SW480 (cell line): Measurements from ENCODE around the gene RAPGEF2.
"Not testable (repeated sequence)": the region's sequence is repeated elsewhere in the genome, so short reads cannot be mapped to it uniquely, and the experiment has no call there.

Experiments
- DNase-seq: peaks from one replicate; pipeline ENCODE4 v3.0.0-alpha.2; 2016; ENCODE audit warnings: low spot score

The RAPGEF2 gene

GRCh38 chr4:159098482-159099127 lies 4.3 kb upstream of the RAPGEF2 start:
- no peak for DNase-seq

- peak; percentile 1 for DNase-seq
These were observed 774 bp upstream of the RAPGEF2 start for GRCh38 chr4:159101988-159102621.

GRCh38 chr4:159103384-159103990 lies 608 bp downstream of the RAPGEF2 start:
- peak; percentile 32 for DNase-seq

GRCh38 chr4:159104694-159105414 lies 2.0 kb downstream of the RAPGEF2 start:
- DNase-seq, result peak; percentile 43

GRCh38 chr4:159105761-159106243 lies 2.9 kb downstream of the RAPGEF2 start:
- no peak for DNase-seq

GRCh38 chr4:159106636-159107035 lies 3.8 kb downstream of the RAPGEF2 start:
- DNase-seq, result no peak

GRCh38 chr4:159107203-159107925 lies 4.5 kb downstream of the RAPGEF2 start:
- no peak for DNase-seq

GRCh38 chr4:159108124-159108523 lies 5.2 kb downstream of the RAPGEF2 start:
- no peak for DNase-seq

- no peak for DNase-seq
These were observed 8.1 kb downstream of the RAPGEF2 start for GRCh38 chr4:159110961-159111360.

- no peak for DNase-seq
These were observed 8.5 kb downstream of the RAPGEF2 start for GRCh38 chr4:159111416-159111815.

- DNase-seq, result not testable (repeated sequence)
These were observed 10.5 kb downstream of the RAPGEF2 start for GRCh38 chr4:159113366-159113765.

GRCh38 chr4:159116098-159116497 lies 13.2 kb downstream of the RAPGEF2 start:
- DNase-seq, result not testable (repeated sequence)

GRCh38 chr4:159116693-159117092 lies 13.8 kb downstream of the RAPGEF2 start:
- DNase-seq, result not testable (repeated sequence)

- DNase-seq, result no peak
These were observed 14.7 kb downstream of the RAPGEF2 start for GRCh38 chr4:159117564-159117963.

GRCh38 chr4:159117968-159118367 lies 15.1 kb downstream of the RAPGEF2 start:
- no peak for DNase-seq

- no peak for DNase-seq
These were observed 18.5 kb downstream of the RAPGEF2 start for GRCh38 chr4:159121371-159121770.

- DNase-seq, result no peak
These were observed 23.8 kb downstream of the RAPGEF2 start for GRCh38 chr4:159126716-159127115.

- no peak for DNase-seq
These were observed 25.1 kb downstream of the RAPGEF2 start for GRCh38 chr4:159127745-159128518.

- no peak for DNase-seq
These were observed 27.1 kb downstream of the RAPGEF2 start for GRCh38 chr4:159129814-159130550.

GRCh38 chr4:159131564-159131963 lies 28.7 kb downstream of the RAPGEF2 start:
- no peak for DNase-seq
